SU-DHL-6 (cell line): ENCODE data around the gene TMEM184A.
"Not testable (repeated sequence)": the region's sequence is repeated elsewhere in the genome, so short reads cannot be mapped to it uniquely, and the experiment has no call there.

Experiments used
- H2AFZ ChIP-seq: fragments of 200-600 bp; sonication (generic); 2 replicates; pipeline ENCODE4 v1.6.1; 2014; ENCODE audit warnings: low read depth, mild to moderate bottlenecking, moderate library complexity, mixed read lengths, antibody characterized with exemption, low read length; ENCODE audit not compliant: severe bottlenecking
- H3F3A ChIP-seq: fragments of 200-600 bp; shearing (Covaris generic); 2 replicates; pipeline ENCODE4 v1.6.0; 2016; ENCODE audit warnings: antibody characterized with exemption, mild to moderate bottlenecking; ENCODE audit not compliant: insufficient read depth
- H3K27ac ChIP-seq: fragments of 200-600 bp; sonication (generic); 2 replicates; pipeline ENCODE4 v1.5.1; 2016; ENCODE audit warnings: low read depth, mild to moderate bottlenecking, low read length, moderate library complexity, mixed read lengths
- H3K27me3 ChIP-seq: fragments of 200-600 bp; sonication (generic), shearing (Covaris generic); 2 replicates; pipeline ENCODE4 v1.6.0; 2014; ENCODE audit warnings: mild to moderate bottlenecking, low read length
- H3K36me3 ChIP-seq: fragments of 200-600 bp; sonication (generic); 2 replicates; pipeline ENCODE4 v1.6.1; 2014; ENCODE audit warnings: mild to moderate bottlenecking, low read length, mixed read lengths
- H3K4me2 ChIP-seq: fragments of 300-600, 200-600 bp; shearing (Covaris generic), sonication (generic); 2 replicates; pipeline ENCODE4 v1.6.0; 2014; ENCODE audit warnings: low read length, low read depth, mild to moderate bottlenecking; ENCODE audit not compliant: poor library complexity, severe bottlenecking
- H3K4me3 ChIP-seq: fragments of 200-600 bp; sonication (generic); 2 replicates; pipeline ENCODE4 v1.5.1; 2014; ENCODE audit warnings: antibody characterized with exemption, low read length, mild to moderate bottlenecking, mixed read lengths; ENCODE audit not compliant: insufficient read depth, poor library complexity, severe bottlenecking
- H3K79me2 ChIP-seq: fragments of 200-600 bp; sonication (generic); 2 replicates; pipeline ENCODE4 v1.6.1; 2014; ENCODE audit warnings: mild to moderate bottlenecking, low read length, moderate library complexity; ENCODE audit not compliant: insufficient read depth
- H3K9ac ChIP-seq: fragments of 200-600 bp; sonication (generic); 2 replicates; pipeline ENCODE4 v1.7.0; 2014; ENCODE audit warnings: mild to moderate bottlenecking, low read length
- H3K9me2 ChIP-seq: fragments of 200-600 bp; sonication (generic); replicated peaks from 2 replicates; pipeline ENCODE4 v1.6.1; 2014; ENCODE audit warnings: low read length; ENCODE audit not compliant: insufficient read depth
- H3K9me3 ChIP-seq: fragments of 200-600 bp; sonication (generic); 2 replicates; pipeline ENCODE4 v1.6.1; 2014; ENCODE audit warnings: low read length, mixed read lengths; ENCODE audit not compliant: insufficient read depth
- H4K20me1 ChIP-seq: fragments of 200-600 bp; sonication (generic); 2 replicates; pipeline ENCODE4 v1.6.1; 2014; ENCODE audit warnings: low read depth, mild to moderate bottlenecking, antibody characterized with exemption, low read length, moderate library complexity, mixed read lengths
- CTCF ChIP-seq: fragments of 200-600 bp; sonication (generic); IDR thresholded peaks from one replicate; pipeline ENCODE4 v1.5.1; 2017; ENCODE audit warnings: antibody characterized with exemption, mild to moderate bottlenecking, low read length, moderate library complexity; ENCODE audit not compliant: insufficient read depth, poor library complexity, severe bottlenecking
- EZH2phosphoT487 ChIP-seq: fragments of 200-600 bp; sonication (generic), shearing (Covaris generic); conservative IDR thresholded peaks from 2 replicates; pipeline ENCODE4 v1.6.1; 2018; ENCODE audit warnings: mild to moderate bottlenecking, antibody characterized with exemption, low read length, moderate library complexity, mixed read lengths

TMEM184A gene

GRCh38 chr7:1584700-1585099 is 28.7 kb upstream of the TMEM184A start:
- H3K36me3 ChIP-seq = no peaks in the 10 kb centered on the region
- no peak overlapping the region for H2AFZ ChIP-seq
- no peak overlapping the region for H3K4me3 ChIP-seq
- no peaks in the 10 kb centered on the region for H3K9me3 ChIP-seq
- H3K9ac ChIP-seq = no peak overlapping the region
- TF ChIP-seq EZH2phosphoT487 (no peak), CTCF (no peak)
- no peaks in the 10 kb centered on the region for H3F3A ChIP-seq
- H3K79me2 ChIP-seq = no peaks in the 10 kb centered on the region
- H3K4me2 ChIP-seq = no peak overlapping the region
- no peaks in the 10 kb centered on the region for H3K27me3 ChIP-seq
- H4K20me1 ChIP-seq = no peaks in the 10 kb centered on the region
- no peaks in the 10 kb centered on the region for H3K9me2 ChIP-seq
- no peak overlapping the region for H3K27ac ChIP-seq

- H3K79me2 ChIP-seq, H3K36me3 ChIP-seq, H4K20me1 ChIP-seq, H3K9me2 ChIP-seq, H3F3A ChIP-seq, H3K4me3 ChIP-seq, H3K4me2 ChIP-seq, H3K9ac ChIP-seq, H2AFZ ChIP-seq, H3K9me3 ChIP-seq, H3K27me3 ChIP-seq, H3K27ac ChIP-seq: not testable (repeated sequence)
Measured at GRCh38 chr7:1583241-1583930, 27.4 kb upstream of the TMEM184A start.

- Histone ChIP-seq H3F3A (no peaks in the 10 kb centered on the region), H3K9ac (no peak overlapping the region), H3K79me2 (no peaks in the 10 kb centered on the region), H4K20me1 (no peaks in the 10 kb centered on the region), H3K36me3 (no peaks in the 10 kb centered on the region), H3K9me3 (no peaks in the 10 kb centered on the region), H2AFZ (no peak overlapping the region), H3K9me2 (no peaks in the 10 kb centered on the region), H3K27ac (no peak overlapping the region), H3K4me2 (no peak overlapping the region), H3K4me3 (no peak overlapping the region), H3K27me3 (no peaks in the 10 kb centered on the region)
- no peak for TF ChIP-seq EZH2phosphoT487
- TF ChIP-seq CTCF = no peak
Measured at GRCh38 chr7:1580422-1581030, 24.5 kb upstream of the TMEM184A start.
